Nephron progenitor cell (in vitro differentiated cells): ENCODE measurements around the gene RIMOC1.

Source experiments
- DNase-seq: peaks from one replicate; pipeline ENCODE4 v3.0.0; 2021
- H3K27ac Mint-ChIP-seq: 2 replicates; pipeline ENCODE4 v1.8.0; 2021; ENCODE audit warnings: mild to moderate bottlenecking, moderate library complexity, mixed read lengths
- H3K27me3 Mint-ChIP-seq: 2 replicates; pipeline ENCODE4 v1.8.0; 2021; ENCODE audit warnings: mild to moderate bottlenecking, low read depth, mixed read lengths; ENCODE audit not compliant: poor library complexity
- H3K36me3 Mint-ChIP-seq: 2 replicates; pipeline ENCODE4 v1.8.0; 2021; ENCODE audit warnings: low read depth, mixed read lengths
- H3K4me1 Mint-ChIP-seq: 2 replicates; pipeline ENCODE4 v1.8.0; 2021; ENCODE audit warnings: mixed read lengths
- H3K4me3 Mint-ChIP-seq: 2 replicates; pipeline ENCODE4 v1.8.0; 2021; ENCODE audit warnings: mild to moderate bottlenecking, moderate library complexity, mixed read lengths
- H3K9me3 Mint-ChIP-seq: 2 replicates; pipeline ENCODE4 v1.8.0; 2021; ENCODE audit warnings: mild to moderate bottlenecking, moderate library complexity, mixed read lengths
- TF ChIP-seq, protein P1 (sequence below): fragments of 200-600 bp; sonication (generic); IDR thresholded peaks from 2 replicates; pipeline ENCODE4 v1.5.0; 2021; ENCODE audit warnings: antibody characterized with exemption

The RIMOC1 gene

GRCh38 chr5:41869151-41869723, 34.9 kb upstream of the RIMOC1 start:
- no peaks in the 10 kb centered on the region for H3K9me3 Mint-ChIP-seq
- DNase-seq: no peak
- TF ChIP-seq, protein P1, sequence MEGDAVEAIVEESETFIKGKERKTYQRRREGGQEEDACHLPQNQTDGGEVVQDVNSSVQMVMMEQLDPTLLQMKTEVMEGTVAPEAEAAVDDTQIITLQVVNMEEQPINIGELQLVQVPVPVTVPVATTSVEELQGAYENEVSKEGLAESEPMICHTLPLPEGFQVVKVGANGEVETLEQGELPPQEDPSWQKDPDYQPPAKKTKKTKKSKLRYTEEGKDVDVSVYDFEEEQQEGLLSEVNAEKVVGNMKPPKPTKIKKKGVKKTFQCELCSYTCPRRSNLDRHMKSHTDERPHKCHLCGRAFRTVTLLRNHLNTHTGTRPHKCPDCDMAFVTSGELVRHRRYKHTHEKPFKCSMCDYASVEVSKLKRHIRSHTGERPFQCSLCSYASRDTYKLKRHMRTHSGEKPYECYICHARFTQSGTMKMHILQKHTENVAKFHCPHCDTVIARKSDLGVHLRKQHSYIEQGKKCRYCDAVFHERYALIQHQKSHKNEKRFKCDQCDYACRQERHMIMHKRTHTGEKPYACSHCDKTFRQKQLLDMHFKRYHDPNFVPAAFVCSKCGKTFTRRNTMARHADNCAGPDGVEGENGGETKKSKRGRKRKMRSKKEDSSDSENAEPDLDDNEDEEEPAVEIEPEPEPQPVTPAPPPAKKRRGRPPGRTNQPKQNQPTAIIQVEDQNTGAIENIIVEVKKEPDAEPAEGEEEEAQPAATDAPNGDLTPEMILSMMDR: no peak
- peaks cover 3% of the 10 kb centered on the region for H3K27me3 Mint-ChIP-seq
- H3K4me3 Mint-ChIP-seq: peak overlapping the region; percentile 89
- no peak overlapping the region for H3K27ac Mint-ChIP-seq
- peaks cover 25% of the 10 kb centered on the region for H3K4me1 Mint-ChIP-seq
- H3K36me3 Mint-ChIP-seq: peaks cover 10% of the 10 kb centered on the region

GRCh38 chr5:41869724-41870626, 34.2 kb upstream of the RIMOC1 start, which contains the start of gene OXCT1:
Gene OXCT1, minus strand, starts transcription at chr5:41870425. Its CDS starts 67 bp downstream, at chr5:41870358.
- H3K27me3 Mint-ChIP-seq: peaks cover 6% of the 10 kb centered on the region
- DNase-seq: peak; percentile 82
- peak within 1 kb of the TSS; percentile 89 for H3K4me3 Mint-ChIP-seq
- TF ChIP-seq, protein P1: no peak
- H3K9me3 Mint-ChIP-seq: peaks cover 3% of the 10 kb centered on the region
- peak within 1 kb of the TSS; percentile 6 for H3K27ac Mint-ChIP-seq
- peaks cover 10% of the 10 kb centered on the region for H3K36me3 Mint-ChIP-seq
- H3K4me1 Mint-ChIP-seq: peaks cover 25% of the 10 kb centered on the region

DNA sequence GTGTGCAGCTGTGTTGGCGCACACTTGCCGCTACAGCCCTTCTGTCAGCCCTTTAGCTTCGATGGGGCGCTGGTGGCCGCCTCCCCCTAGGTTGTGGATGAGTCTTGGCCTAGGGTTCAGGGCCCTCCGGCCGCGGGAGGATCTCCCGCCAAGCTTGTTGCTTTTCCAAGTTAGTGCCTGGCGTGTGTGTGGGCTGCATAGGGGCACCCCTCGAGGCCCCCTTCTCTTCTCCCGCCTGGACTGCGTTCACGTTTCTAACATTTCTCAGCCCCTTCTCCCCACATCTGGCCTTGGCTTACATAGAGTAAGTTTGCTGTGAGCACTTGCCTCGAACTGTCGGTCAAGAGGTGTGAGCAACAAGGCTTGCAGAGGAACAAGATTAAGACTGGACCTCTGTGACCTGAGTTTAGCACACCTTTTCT, 33.5 kb upstream of the RIMOC1 start:
- peak overlapping the region; percentile 89 for H3K4me3 Mint-ChIP-seq
- peaks cover 6% of the 10 kb centered on the region for H3K27me3 Mint-ChIP-seq
- TF ChIP-seq, protein P1: no peak
- peaks cover 6% of the 10 kb centered on the region for H3K9me3 Mint-ChIP-seq
- no peak for DNase-seq
- peak overlapping the region; percentile 6 for H3K27ac Mint-ChIP-seq
- peaks cover 25% of the 10 kb centered on the region for H3K4me1 Mint-ChIP-seq
- H3K36me3 Mint-ChIP-seq: peaks cover 10% of the 10 kb centered on the region

- no peak for DNase-seq
- Mint-ChIP-seq H3K36me3 (peaks cover 10% of the 10 kb centered on the region), H3K27ac (no peak overlapping the region), H3K9me3 (peaks cover 6% of the 10 kb centered on the region), H3K4me1 (peaks cover 30% of the 10 kb centered on the region), H3K27me3 (peaks cover 6% of the 10 kb centered on the region), H3K4me3 (no peak overlapping the region)
- TF ChIP-seq, protein P1: no peak
Observed at GRCh38 chr5:41871852-41872251, 32.3 kb upstream of the RIMOC1 start.

DNA sequence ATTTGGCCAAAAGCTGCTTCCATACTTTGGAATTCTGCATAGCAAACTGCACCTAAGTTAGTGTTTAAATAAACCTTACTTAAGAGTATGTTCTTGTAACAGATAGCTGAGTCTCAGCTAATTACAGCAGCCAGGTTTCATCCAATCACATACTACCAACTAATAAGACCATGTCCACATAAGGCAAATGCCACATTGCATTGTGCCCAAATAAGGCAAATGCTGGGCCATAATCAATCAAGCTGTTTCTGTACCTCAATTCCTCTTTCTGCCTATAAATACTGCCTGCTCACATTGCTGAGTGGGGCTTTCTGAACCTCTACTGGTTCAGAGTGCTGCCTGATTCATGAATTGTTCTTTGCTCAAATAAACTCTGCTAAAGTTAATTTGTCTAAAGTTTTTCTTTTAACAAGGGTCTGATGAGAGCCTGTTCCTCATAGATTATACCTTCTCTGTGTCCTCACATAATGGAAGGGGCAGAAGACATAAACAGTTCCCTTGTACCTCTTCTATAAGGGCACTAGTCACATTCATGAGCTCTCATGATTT, 29.6 kb upstream of the RIMOC1 start:
- Mint-ChIP-seq H3K9me3 (peaks cover 6% of the 10 kb centered on the region), H3K36me3 (no peaks in the 10 kb centered on the region), H3K27me3 (peaks cover 3% of the 10 kb centered on the region), H3K4me1 (peaks cover 16% of the 10 kb centered on the region), H3K27ac (no peak overlapping the region), H3K4me3 (no peak overlapping the region)
- TF ChIP-seq, protein P1: no peak
- no peak for DNase-seq
